NCI-H526 treated with DMSO at 0.1 percent for 48 hours (cell line): Measurements from ENCODE around the gene EPB41.
"Not testable (repeated sequence)": the region's sequence is repeated elsewhere in the genome, so short reads cannot be mapped to it uniquely, and the experiment has no call there.

Source experiments
- DNase-seq: peaks from one replicate; lab custom pipeline; 2025; lab: John Stamatoyannopoulos, UW

Gene EPB41

GRCh38 chr1:28927648-28928313 lies 13.4 kb downstream of the EPB41 start:
- no peak for DNase-seq

- DNase-seq: no peak
These were observed 14.1 kb downstream of the EPB41 start for GRCh38 chr1:28928314-28928941.

GRCh38 chr1:28933277-28933676 lies 18.9 kb downstream of the EPB41 start:
- no peak for DNase-seq

- no peak for DNase-seq
These were observed 19.5 kb downstream of the EPB41 start for GRCh38 chr1:28933918-28934317.

- DNase-seq: no peak
These were observed 20.3 kb downstream of the EPB41 start for GRCh38 chr1:28934676-28935075.

DNA sequence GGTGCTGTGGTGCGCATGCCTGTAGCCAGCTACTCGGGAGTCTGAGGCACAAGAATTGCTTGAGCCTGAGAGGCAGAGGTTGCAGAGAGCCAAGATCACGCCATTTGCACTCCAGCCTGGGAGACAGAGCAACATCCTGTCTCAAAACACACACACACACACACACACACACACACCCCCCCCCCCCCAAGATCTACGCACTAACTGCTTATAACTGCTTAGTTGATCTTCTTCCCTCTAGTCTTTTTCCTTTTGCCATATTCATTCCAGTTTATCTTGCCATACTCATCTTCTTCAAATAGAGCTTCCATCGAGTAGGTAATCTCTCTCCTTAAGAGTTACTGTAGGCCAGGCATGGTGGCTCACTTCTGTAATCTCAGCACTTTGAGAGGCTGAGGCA lies 20.9 kb downstream of the EPB41 start:
- DNase-seq: no peak

DNA sequence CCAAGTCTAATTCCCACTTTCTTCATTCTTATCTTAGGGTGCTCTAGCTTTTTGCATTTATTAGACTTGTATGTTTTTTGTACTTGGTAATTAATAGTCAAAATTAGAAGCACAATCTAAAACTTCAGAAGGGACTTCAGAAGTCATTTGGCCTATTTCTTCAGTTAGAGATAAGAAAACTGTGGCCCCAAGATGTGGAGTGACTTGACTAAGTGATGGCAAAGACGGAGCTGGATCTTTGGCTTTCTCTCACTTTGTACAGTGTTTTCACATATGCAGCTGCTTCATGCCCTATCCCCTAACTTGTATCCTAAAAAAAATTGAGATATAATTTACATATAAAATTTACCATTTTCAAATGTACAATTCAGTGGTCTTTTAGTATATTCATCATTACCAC lies 21.7 kb downstream of the EPB41 start:
- no peak for DNase-seq

DNA sequence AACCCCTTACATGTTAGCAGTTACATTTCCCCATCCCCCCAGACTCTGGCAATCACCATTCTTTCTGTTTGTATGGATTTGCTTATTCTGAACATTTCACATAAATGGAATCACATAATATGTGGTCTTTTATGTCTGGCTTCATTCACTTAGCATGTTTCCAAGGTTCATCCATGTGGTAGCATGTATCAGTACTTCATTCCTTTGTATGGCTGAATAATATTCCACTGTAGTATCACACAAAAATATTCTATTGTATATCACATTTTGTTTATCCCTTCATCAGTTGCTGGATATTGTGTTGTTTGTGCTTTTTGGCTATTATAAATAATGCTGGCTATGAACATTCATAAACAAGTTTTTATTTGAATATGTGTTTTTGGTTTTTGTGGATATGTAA lies 22.2 kb downstream of the EPB41 start:
- no peak for DNase-seq

DNA sequence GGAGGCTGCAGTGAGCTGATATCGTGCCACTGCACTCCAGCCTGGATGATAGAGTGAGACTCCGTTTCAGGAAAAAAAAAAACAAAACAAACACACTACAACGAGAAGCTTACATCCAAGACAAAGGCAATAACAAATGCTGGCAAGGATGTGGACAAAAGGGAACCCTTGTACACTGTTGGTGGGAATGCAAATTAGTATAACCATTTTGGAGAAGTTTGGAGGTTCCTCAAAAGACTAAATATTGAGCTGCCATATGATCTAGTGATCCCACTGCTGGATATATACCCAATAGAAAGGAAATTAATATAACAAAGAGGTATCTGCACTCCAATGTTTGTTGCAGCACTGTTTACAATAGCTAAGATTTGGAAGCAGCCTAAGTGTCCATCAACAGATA lies 29.2 kb downstream of the EPB41 start:
- not testable (repeated sequence) for DNase-seq

- no peak for DNase-seq
These were observed 35.6 kb downstream of the EPB41 start for GRCh38 chr1:28950006-28950405.

DNA sequence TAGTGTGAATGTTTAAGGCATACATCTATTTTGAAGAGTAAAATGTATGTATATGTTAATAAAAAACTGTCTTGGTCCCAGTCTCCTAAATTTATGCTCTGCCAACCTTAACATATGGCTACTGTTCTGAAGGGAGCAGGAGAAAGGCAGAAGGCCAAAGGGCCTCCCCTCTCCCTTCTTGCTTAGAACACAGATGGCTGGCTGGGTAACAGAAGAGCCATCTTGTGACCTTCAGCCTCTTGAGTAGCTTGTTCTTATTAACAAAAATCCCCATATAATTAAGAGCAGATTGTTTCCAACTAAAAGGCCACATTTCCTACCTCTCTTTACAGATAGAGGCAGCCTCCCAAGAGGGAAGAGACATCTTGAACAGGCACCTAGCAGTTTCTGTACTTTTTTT lies 36.1 kb downstream of the EPB41 start:
- DNase-seq: no peak

DNA sequence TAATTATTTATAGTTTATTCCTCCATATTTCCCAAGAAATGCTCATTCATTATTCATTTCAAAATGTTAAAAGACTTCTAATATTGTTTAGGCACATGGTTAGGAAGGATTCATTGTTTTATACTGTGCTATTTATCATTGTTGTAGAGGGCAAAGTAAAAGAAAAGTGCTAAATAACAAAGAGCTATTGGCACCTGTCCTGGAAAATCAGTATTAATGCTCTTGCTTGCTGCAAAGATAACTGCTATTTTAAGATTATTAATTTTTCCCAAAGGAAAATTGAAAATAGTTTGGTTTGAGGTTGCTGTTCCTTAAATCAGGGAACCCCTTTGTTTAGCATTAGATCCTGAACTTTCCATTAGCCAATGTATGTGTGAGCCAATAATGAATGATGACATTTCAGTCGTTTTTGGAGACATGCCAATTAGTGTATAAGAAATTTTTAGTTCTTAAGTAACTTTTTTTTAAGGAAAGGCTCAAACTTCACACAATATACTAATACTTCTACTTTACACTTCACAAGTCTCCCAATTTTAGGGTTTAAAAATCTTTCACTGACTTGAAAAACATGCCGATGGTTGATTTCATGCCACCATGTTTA lies 39.9 kb downstream of the EPB41 start:
- DNase-seq: no peak

- DNase-seq: peak; percentile 60
These were observed 41.7 kb downstream of the EPB41 start for GRCh38 chr1:28956038-28956464.

DNA sequence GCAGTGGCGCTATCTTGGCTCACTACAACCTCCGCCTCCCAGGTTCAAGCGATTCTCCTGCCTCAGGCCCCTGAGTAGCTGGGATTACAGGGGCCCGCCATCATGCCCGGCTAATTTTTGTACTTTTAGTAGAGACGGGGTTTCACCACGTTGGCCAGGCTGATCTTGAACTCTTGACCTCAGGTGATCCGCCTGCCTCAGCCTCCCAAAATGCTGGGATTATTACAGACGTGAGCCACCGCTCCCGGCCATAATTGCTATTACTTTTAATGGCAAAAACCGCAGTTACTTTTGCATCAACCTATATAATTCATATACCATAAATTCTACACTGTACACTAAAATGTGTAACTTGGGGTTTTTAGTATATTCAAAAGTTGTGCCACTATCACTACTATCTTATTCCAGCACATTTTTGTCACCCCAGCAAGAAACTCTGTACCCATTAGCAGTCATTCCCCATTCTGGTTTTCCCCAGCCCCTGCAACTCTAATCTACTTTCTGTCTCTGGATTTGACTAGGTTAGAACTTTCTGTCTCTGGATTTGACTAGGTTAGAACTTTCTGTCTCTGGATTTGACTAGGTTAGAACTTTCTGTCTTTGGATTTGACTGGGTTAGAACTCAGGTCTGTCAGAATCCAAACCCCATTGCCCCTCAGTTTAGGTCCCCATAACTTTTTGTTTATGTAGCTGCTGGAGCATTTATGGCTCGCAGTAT lies 47.9 kb downstream of the EPB41 start:
- not testable (repeated sequence) for DNase-seq

DNA sequence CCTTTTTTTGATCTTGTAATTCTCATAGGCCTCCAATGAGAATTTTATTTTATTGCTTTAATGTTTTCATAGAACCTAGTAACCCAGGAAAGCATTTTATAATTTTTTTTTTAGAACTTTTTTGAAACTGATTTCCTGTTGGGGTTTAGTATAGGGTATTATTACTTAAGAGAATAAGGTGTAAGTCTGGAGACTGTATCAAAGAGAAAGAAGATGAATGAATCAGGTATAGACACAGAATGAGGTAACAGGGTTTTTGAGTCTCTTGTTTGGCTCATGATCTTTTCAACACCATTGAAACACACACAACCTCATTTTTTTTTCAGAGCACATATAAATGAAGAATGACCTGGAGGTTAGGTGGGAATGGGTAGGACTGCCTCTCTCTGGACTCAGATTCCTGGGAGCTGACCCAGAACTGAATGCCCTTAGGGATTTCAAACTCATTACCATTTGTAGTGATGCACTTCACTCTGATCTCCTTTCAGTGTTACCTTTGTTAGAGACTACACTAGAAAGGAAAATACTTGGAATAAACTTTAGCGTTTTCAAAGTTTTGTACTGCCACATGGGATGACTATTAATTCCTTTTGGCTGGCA lies 51.0 kb downstream of the EPB41 start:
- no peak for DNase-seq

DNA sequence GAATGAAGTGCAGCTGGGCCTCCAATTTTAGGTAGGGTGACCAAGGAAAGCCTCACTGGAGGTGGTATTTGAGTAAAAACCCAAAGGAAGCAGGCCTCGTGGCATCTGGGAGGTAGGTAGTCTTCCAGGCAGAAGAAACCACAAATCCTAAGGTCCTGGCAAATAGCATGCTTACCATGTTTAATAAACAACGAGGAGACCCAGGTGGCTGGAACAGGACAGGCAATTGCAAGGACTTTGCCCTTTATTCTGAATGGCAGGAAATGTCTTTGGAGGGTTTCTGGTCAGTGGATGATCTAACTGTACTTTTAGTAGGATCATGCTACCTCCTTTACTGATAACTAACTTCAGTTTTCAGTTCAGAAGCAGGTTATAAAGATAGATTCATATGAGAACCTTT lies 52.2 kb downstream of the EPB41 start:
- no peak for DNase-seq

DNA sequence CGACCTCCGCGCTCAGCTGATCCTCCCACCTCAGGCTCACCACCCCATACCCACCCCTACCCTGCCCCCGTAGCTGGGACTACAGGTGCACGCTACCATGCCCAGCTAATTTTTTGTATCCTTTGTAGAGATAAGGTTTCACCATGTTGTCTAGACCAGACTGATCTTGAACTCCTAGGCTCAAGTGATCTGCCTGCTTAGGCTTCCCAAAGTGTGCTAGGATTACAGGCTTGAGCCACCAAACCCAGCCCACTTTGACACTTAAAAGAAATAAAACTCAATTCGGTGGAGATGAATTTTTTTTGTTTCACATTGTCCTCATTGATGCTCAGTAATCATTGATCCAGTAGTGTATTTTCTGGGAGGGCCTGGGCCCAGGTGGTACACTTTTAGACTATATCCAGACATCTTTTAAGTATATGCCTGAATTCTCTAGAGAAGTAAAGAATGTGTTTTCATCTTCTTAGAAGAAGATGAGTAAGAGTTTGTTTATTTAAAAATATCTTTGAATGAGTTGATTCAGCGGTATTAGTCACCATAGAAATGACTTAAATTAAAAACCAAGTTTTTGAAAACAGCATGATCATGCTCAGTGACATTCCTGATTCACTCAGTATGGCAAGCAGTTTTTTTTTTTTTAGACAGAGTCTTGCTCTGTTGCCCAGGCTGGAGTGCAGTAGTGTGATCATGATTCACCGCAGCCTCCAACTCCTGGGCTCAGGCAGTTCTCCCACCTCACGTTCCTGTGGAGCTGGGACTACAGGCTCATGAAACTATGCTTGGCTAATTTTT lies 57.8 kb downstream of the EPB41 start:
- no peak for DNase-seq

- DNase-seq: no peak
These were observed 59.4 kb downstream of the EPB41 start for GRCh38 chr1:28973596-28974421.

DNA sequence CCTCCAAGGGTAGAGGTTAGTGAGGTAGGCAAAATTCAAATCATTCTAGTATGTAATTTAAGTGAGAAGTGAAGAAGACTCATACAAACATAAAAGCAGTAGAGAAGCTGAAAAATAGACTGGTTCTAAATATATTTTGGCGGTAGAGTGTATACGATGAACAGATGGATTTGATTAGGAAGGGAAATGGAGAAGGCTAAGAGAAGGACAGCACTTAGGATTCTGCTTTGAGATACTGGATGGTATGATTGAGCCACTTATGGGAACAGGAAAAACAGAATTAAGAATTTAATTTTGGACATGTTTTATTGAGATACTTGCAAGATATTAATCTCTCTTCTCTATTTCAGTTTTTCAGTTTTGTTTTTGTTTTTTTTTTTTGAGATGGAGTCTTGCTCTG lies 60.1 kb downstream of the EPB41 start:
- DNase-seq: no peak

DNA sequence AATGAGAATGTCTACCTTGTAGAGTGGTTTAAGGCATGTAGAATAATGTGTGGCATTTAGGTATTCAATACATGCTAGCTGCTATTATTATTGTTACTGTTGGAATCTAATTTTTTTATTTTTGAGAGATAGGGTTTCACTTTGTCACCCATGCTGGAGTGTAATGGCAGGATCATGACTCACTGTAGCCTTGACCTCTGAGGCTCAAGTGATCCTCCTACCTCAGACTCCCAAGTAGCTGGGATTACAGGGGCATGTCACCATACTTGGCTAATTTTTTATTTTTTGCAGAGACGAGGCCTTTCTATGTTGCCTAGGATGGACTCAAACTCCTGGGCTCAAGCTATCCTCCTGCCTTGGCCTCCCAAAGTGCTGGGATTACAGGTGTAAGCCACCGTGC lies 61.9 kb downstream of the EPB41 start:
- no peak for DNase-seq

GRCh38 chr1:28981210-28981609 lies 66.8 kb downstream of the EPB41 start:
- no peak for DNase-seq
